ENCODE measurements around the gene CCDC188.

DNA sequence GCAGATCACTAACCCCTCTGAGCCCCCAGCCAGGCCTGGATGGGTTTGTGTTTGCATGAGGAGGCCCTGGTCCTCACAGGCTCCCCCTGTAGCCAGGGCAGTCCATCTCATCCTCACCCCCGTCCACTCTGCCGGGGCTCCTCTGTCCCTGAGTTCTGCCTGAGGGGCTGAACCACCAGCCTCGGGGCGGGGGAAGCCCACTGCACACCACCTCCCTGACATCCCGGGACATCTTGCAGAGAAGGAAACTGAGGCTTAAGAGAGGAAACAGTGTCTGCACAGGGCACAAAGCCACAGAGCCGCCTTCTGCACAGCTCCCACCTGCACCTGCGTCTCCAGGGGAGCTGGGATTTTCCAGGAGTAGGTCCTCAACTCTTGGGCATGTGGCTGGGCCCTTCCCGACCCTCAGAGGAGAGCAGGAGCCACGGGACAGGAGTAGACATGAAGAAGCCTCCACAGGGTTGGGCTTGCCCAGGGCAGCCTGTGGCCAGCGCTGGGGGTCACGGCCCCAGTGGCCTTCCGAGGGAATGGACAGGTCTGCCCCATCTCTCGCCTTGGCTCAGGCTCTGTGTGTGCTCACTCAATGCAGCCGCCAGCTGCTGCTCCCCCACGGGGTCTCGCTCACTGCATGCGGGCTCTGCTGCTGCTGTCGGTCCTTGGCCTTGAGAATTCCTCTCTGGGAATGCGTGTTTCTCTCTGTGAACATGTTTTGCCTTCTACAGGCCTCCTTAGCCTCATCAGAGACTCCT, 45.4 kb upstream of the CCDC188 start:
- TF ChIP-seq POLR2A (IDR thresholded peaks at IDR 0.05; ENCODE audit: low read depth, low read length) (no peak), RAD21 (IDR thresholded peaks at IDR 0.05; ENCODE audit: low read length) (no peak), MAFK (IDR thresholded peaks at IDR 0.05; ENCODE audit: low read depth, low read length) (no peak)
- TF ChIP-seq, protein P1, sequence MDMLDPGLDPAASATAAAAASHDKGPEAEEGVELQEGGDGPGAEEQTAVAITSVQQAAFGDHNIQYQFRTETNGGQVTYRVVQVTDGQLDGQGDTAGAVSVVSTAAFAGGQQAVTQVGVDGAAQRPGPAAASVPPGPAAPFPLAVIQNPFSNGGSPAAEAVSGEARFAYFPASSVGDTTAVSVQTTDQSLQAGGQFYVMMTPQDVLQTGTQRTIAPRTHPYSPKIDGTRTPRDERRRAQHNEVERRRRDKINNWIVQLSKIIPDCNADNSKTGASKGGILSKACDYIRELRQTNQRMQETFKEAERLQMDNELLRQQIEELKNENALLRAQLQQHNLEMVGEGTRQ (IDR thresholded peaks at IDR 0.05; ENCODE audit: low read depth, low read length), result no peak
- TF ChIP-seq, protein P2, sequence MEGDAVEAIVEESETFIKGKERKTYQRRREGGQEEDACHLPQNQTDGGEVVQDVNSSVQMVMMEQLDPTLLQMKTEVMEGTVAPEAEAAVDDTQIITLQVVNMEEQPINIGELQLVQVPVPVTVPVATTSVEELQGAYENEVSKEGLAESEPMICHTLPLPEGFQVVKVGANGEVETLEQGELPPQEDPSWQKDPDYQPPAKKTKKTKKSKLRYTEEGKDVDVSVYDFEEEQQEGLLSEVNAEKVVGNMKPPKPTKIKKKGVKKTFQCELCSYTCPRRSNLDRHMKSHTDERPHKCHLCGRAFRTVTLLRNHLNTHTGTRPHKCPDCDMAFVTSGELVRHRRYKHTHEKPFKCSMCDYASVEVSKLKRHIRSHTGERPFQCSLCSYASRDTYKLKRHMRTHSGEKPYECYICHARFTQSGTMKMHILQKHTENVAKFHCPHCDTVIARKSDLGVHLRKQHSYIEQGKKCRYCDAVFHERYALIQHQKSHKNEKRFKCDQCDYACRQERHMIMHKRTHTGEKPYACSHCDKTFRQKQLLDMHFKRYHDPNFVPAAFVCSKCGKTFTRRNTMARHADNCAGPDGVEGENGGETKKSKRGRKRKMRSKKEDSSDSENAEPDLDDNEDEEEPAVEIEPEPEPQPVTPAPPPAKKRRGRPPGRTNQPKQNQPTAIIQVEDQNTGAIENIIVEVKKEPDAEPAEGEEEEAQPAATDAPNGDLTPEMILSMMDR (conservative IDR thresholded peaks at IDR 0.05; ENCODE audit: low read depth, low read length), result no peak
